WTC11 (cell line): Measurements from ENCODE around the gene SEC11A. TPM values are rescaled to one million over a fixed set of nuclear protein-coding genes. Genes with fewer than 3 reads are reported as not detected.
A peak's percentile ranks its signal among the peaks of the same experiment; 100 is the strongest.
"Not testable (repeated sequence)": the region's sequence is repeated elsewhere in the genome, so short reads cannot be mapped to it uniquely, and the experiment has no call there.

Experiments used
- ATAC-seq: fragments of 200-7000 bp; cut with Tn5 transposase; 2 replicates; pipeline ENCODE4 v1.10.0; 2021; ENCODE audit warnings: mild to moderate bottlenecking, moderate library complexity
- CTCF ChIA-PET: fragments of 300-600 bp; sonication (Branson Sonifier 250); formaldehyde crosslinking; loops from one replicate; lab custom pipeline; 2021; ENCODE audit warnings: antibody characterized with exemption; lab: Charles Lee
- POLR2A ChIA-PET: fragments of 350-600 bp; sonication (Branson Sonifier 250); formaldehyde crosslinking; loops from one replicate; lab custom pipeline; 2021; ENCODE audit warnings: antibody characterized with exemption; lab: Charles Lee
- DNase-seq: peaks from one replicate; pipeline ENCODE4 v3.0.0; 2021; ENCODE audit warnings: low spot score
- H3K27ac Mint-ChIP-seq: 2 replicates; pipeline ENCODE4 v1.8.0; 2021; ENCODE audit warnings: mixed read lengths
- H3K27me3 Mint-ChIP-seq: 2 replicates; pipeline ENCODE4 v1.8.0; 2021; ENCODE audit warnings: low read depth, mild to moderate bottlenecking, moderate library complexity, mixed read lengths
- H3K36me3 Mint-ChIP-seq: 2 replicates; pipeline ENCODE4 v1.8.0; 2021; ENCODE audit warnings: mixed read lengths
- H3K4me1 Mint-ChIP-seq: 2 replicates; pipeline ENCODE4 v1.8.0; 2022; ENCODE audit warnings: mixed read lengths
- H3K4me3 Mint-ChIP-seq: 2 replicates; pipeline ENCODE4 v1.8.0; 2021; ENCODE audit warnings: mild to moderate bottlenecking, moderate library complexity, mixed read lengths
- H3K9me3 Mint-ChIP-seq: 2 replicates; pipeline ENCODE4 v1.8.0; 2021; ENCODE audit warnings: mixed read lengths
- CREM ChIP-seq: sonication (generic); formaldehyde crosslinking; IDR thresholded peaks from 2 replicates; pipeline ENCODE4 v1.8.1; 2022; ENCODE audit warnings: mild to moderate bottlenecking, missing genetic modification reagents, moderate library complexity
- E2F1 ChIP-seq: sonication (generic); formaldehyde crosslinking; IDR thresholded peaks from 2 replicates; pipeline ENCODE4 v1.8.0; 2022; ENCODE audit warnings: mild to moderate bottlenecking, missing genetic modification reagents
- ELF4 ChIP-seq: sonication (generic); formaldehyde crosslinking; IDR thresholded peaks from 2 replicates; pipeline ENCODE4 v1.8.1; 2022; ENCODE audit warnings: low read depth, mild to moderate bottlenecking, moderate library complexity, missing genetic modification reagents
- FOXP1 ChIP-seq: sonication (generic); formaldehyde crosslinking; IDR thresholded peaks from 2 replicates; pipeline ENCODE4 v1.8.0; 2022; ENCODE audit warnings: missing genetic modification reagents, mild to moderate bottlenecking, moderate library complexity, borderline replicate concordance
- JAZF1 ChIP-seq: fragments of 250-450 bp; sonication (Bioruptor Pico); IDR thresholded peaks from 2 replicates; pipeline ENCODE4 v1.9.0; 2021; ENCODE audit warnings: moderate library complexity, mild to moderate bottlenecking, inconsistent platforms
- JUN ChIP-seq: sonication (generic); formaldehyde crosslinking; IDR thresholded peaks from 2 replicates; pipeline ENCODE4 v1.8.0; 2023; ENCODE audit warnings: mild to moderate bottlenecking, missing genetic modification reagents
- RELA ChIP-seq: sonication (generic); formaldehyde crosslinking; IDR thresholded peaks from 2 replicates; pipeline ENCODE4 v1.8.1; 2022; ENCODE audit warnings: missing genetic modification reagents, mild to moderate bottlenecking, borderline replicate concordance
- SMAD3 ChIP-seq: sonication (generic); formaldehyde crosslinking; IDR thresholded peaks from 2 replicates; pipeline ENCODE4 v1.8.0; 2022; ENCODE audit warnings: missing genetic modification reagents, mild to moderate bottlenecking, borderline replicate concordance
- TEAD1 ChIP-seq: sonication (generic); formaldehyde crosslinking; IDR thresholded peaks from 2 replicates; pipeline ENCODE4 v1.8.0; 2022; ENCODE audit warnings: mild to moderate bottlenecking, missing genetic modification reagents
- TP53 ChIP-seq: sonication (generic); formaldehyde crosslinking; IDR thresholded peaks from 2 replicates; pipeline ENCODE4 v1.8.1; 2023; ENCODE audit warnings: mild to moderate bottlenecking, missing genetic modification reagents
- ZNF121 ChIP-seq: sonication (generic); formaldehyde crosslinking; IDR thresholded peaks from 2 replicates; pipeline ENCODE4 v1.8.0; 2023; ENCODE audit warnings: missing genetic modification reagents
- ZNF512 ChIP-seq: sonication (generic); formaldehyde crosslinking; IDR thresholded peaks from 2 replicates; pipeline ENCODE4 v1.8.1; 2022; ENCODE audit warnings: missing genetic modification reagents, borderline replicate concordance
- total RNA-seq: library from RNA; stranded (reverse); gene quantifications from 3 replicates; pipeline ENCODE4 v1.2.3, GENCODE V29; 2021
- TF ChIP-seq, protein P1 (sequence below): fragments of 250-450 bp; sonication (Bioruptor Pico); IDR thresholded peaks from 2 replicates; pipeline ENCODE4 v1.9.0; 2021; ENCODE audit warnings: mild to moderate bottlenecking
- TF ChIP-seq, protein P2 (sequence below): sonication (generic); formaldehyde crosslinking; IDR thresholded peaks from 2 replicates; pipeline ENCODE4 v1.8.0; 2023; ENCODE audit warnings: missing genetic modification reagents
- TF ChIP-seq, protein P3 (sequence below): fragments of 200-600 bp; IDR thresholded peaks from 2 replicates; pipeline ENCODE4 v1.8.0; 2022; ENCODE audit warnings: antibody characterized with exemption

The SEC11A gene
- total RNA-seq, 1 experiment from 2014 or later = 214 TPM

DNA sequence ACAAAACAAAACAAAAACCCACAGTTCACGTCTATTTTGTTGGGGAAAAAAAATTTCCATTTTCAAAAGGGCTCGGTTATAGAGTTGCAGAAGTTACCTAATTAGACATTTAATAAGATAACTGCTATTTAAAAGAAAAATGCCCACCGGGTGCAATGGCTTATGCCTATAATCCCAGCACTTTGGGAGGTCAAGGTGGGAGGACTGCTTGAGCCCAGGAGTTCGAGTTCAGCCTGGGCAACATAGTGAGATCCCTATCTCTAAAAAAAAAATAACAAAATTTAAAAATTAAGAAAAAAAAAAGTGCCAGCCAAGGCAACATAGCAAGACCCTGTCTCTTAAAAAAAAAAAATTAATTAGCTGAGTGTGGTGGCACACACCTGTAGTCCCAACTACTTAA is 19.2 kb downstream of the SEC11A start (continued):
- no peak for TF ChIP-seq E2F1 (CRISPR knock-in tag)
- no peak for TF ChIP-seq TP53 (CRISPR knock-in tag)

GRCh38 chr15:84690342-84690741 is 25.6 kb downstream of the SEC11A start:
- TF ChIP-seq SMAD3 (CRISPR knock-in tag) (no peak), JUN (CRISPR knock-in tag) (no peak), ELF4 (CRISPR knock-in tag) (no peak), RELA (no peak), ZNF512 (CRISPR knock-in tag) (no peak)
- TF ChIP-seq, protein P1, sequence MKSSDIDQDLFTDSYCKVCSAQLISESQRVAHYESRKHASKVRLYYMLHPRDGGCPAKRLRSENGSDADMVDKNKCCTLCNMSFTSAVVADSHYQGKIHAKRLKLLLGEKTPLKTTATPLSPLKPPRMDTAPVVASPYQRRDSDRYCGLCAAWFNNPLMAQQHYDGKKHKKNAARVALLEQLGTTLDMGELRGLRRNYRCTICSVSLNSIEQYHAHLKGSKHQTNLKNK (CRISPR knock-in tag) = no peak
- H3K27me3 Mint-ChIP-seq = no peaks in the 10 kb centered on the region
- peaks cover 4% of the 10 kb centered on the region; the same call in 1 of the 2 replicates for H3K9me3 Mint-ChIP-seq
- peaks cover 50% of the 10 kb centered on the region for H3K36me3 Mint-ChIP-seq
- no peak overlapping the region for H3K4me3 Mint-ChIP-seq
- ChIA-PET POLR2A (no interaction called here), CTCF (no interaction called here)
- peak overlapping the region; percentile 57 for H3K27ac Mint-ChIP-seq
- ATAC-seq (no peak), DNase-seq (no peak)
- H3K4me1 Mint-ChIP-seq = no peaks in the 10 kb centered on the region

DNA sequence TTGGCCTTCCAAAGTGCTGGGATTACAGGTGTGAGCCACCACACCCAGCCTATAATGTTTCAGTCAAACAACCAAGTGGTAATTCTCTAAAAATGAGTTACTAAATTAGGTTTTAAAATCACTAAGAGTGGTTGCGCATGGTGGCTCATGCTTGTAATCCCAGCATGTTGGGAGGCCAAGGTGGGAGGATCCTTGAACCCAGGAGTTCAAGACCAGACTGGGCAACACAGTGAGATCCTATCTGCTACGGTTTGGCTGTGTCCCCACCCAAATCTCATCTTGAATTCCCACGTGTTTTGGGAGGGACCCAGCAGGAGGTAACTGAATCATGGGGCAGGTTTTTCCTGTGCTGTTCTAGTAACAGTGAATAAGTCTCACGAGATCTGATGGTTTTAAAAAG is 26.1 kb downstream of the SEC11A start:
- Mint-ChIP-seq H3K27me3 (no peaks in the 10 kb centered on the region), H3K27ac (no peak overlapping the region), H3K9me3 (peaks cover 4% of the 10 kb centered on the region; the same call in 1 of the 2 replicates), H3K4me3 (no peak overlapping the region), H3K4me1 (no peaks in the 10 kb centered on the region), H3K36me3 (peaks cover 53% of the 10 kb centered on the region)
- POLR2A ChIA-PET = no interaction called here
- ATAC-seq (no peak), DNase-seq (no peak)
- CTCF ChIA-PET = no interaction called here
- TF ChIP-seq, protein P2, sequence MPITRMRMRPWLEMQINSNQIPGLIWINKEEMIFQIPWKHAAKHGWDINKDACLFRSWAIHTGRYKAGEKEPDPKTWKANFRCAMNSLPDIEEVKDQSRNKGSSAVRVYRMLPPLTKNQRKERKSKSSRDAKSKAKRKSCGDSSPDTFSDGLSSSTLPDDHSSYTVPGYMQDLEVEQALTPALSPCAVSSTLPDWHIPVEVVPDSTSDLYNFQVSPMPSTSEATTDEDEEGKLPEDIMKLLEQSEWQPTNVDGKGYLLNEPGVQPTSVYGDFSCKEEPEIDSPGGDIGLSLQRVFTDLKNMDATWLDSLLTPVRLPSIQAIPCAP = no peak
- TF ChIP-seq JAZF1 (CRISPR knock-in tag) (no peak), TEAD1 (CRISPR knock-in tag) (no peak), CREM (CRISPR knock-in tag) (no peak), FOXP1 (CRISPR knock-in tag) (no peak), ZNF121 (peak; percentile 95)
- TF ChIP-seq, protein P3, sequence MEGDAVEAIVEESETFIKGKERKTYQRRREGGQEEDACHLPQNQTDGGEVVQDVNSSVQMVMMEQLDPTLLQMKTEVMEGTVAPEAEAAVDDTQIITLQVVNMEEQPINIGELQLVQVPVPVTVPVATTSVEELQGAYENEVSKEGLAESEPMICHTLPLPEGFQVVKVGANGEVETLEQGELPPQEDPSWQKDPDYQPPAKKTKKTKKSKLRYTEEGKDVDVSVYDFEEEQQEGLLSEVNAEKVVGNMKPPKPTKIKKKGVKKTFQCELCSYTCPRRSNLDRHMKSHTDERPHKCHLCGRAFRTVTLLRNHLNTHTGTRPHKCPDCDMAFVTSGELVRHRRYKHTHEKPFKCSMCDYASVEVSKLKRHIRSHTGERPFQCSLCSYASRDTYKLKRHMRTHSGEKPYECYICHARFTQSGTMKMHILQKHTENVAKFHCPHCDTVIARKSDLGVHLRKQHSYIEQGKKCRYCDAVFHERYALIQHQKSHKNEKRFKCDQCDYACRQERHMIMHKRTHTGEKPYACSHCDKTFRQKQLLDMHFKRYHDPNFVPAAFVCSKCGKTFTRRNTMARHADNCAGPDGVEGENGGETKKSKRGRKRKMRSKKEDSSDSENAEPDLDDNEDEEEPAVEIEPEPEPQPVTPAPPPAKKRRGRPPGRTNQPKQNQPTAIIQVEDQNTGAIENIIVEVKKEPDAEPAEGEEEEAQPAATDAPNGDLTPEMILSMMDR = no peak

DNA sequence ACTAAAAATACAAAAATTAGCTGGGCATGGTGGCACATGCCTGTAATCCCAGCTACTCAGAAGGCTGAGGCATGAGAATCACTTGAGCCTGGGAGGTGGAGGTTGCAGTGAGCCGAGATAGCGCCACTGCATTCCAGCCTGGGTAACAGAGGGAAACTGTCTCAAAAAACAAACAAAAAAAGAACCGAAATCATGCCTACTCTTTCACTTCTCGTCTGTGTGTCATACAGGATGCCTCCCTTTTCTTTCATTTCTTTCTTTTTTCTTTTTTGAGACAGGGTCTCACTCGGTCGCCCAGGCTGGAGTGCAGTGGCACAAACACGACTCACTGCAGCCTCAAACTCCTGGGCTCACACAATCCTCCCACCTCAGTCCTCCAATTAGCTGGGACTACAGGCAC is 29.5 kb downstream of the SEC11A start:
- peak overlapping the region; percentile 94; the same call in 1 of the 2 replicates for H3K27ac Mint-ChIP-seq
- H3K4me1 Mint-ChIP-seq, H3K9me3 Mint-ChIP-seq, ATAC-seq, POLR2A ChIA-PET, H3K27me3 Mint-ChIP-seq, DNase-seq, CTCF ChIA-PET, H3K4me3 Mint-ChIP-seq: not testable (repeated sequence)
- H3K36me3 Mint-ChIP-seq = peaks cover 60% of the 10 kb centered on the region
